ENCODE results near the gene CHRND. TPM values are rescaled to one million over a fixed set of nuclear protein-coding genes. Genes with fewer than 3 reads are reported as not detected.

The CHRND gene
- total RNA-seq, 6 experiments from 2014 or later = not detected

DNA sequence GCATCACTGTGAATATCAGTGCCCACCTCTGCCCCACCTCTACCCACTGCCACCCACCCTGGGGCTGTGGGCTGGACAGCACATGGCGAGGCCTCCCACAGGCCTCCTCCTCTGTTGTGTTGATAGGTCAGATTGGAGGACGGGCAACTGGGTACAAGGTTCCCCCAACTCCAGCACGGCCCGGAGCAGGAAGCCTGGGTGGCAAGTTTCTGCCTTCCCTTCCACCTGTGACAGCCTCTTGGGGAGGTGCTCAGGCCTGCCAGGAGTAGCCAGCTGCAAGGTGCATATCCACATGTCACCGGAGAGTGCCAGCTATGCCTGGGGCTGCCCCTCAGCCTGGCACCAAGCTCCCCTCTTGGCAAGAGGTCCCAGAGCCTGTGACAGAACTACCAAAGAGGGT lies 31.4 kb upstream of the CHRND start:
- H3K27ac Mint-ChIP-seq = no peak overlapping the region
- H3K27me3 Mint-ChIP-seq (ENCODE audit: insufficient read depth) = peaks cover 29% of the 10 kb centered on the region
- no peaks in the 10 kb centered on the region for H3K9me3 Mint-ChIP-seq

DNA sequence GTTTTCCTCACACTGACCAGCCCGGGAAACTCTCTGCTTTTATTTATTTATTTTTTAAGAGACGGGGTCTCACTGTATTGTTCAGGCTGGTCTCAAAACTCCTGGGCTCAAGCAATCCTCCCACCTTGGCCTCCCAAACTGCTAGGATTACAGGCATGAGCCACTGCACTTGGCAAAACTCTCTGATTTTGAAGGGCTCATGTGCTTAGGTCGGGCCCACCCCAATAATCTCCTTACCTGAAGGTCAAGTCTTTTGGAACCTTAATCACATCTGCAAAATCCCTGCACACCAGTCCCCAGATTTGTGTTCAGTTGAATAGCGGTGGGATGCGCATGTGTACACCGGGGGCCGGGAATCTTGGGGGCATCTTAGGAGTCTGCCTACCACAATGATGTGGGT lies 30.7 kb upstream of the CHRND start:
- no peak overlapping the region for H3K4me3 Mint-ChIP-seq
- peaks cover 29% of the 10 kb centered on the region for H3K27me3 Mint-ChIP-seq (ENCODE audit: insufficient read depth)
- no peaks in the 10 kb centered on the region for H3K36me3 Mint-ChIP-seq (ENCODE audit: low read depth)
- no peaks in the 10 kb centered on the region for H3K4me1 Mint-ChIP-seq (ENCODE audit: low read depth)
- TF ChIP-seq, protein P1, sequence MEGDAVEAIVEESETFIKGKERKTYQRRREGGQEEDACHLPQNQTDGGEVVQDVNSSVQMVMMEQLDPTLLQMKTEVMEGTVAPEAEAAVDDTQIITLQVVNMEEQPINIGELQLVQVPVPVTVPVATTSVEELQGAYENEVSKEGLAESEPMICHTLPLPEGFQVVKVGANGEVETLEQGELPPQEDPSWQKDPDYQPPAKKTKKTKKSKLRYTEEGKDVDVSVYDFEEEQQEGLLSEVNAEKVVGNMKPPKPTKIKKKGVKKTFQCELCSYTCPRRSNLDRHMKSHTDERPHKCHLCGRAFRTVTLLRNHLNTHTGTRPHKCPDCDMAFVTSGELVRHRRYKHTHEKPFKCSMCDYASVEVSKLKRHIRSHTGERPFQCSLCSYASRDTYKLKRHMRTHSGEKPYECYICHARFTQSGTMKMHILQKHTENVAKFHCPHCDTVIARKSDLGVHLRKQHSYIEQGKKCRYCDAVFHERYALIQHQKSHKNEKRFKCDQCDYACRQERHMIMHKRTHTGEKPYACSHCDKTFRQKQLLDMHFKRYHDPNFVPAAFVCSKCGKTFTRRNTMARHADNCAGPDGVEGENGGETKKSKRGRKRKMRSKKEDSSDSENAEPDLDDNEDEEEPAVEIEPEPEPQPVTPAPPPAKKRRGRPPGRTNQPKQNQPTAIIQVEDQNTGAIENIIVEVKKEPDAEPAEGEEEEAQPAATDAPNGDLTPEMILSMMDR (IDR thresholded peaks at IDR 0.05) = no peak
- H3K9me3 Mint-ChIP-seq = no peaks in the 10 kb centered on the region
- no peak for DNase-seq
- no peak overlapping the region for H3K27ac Mint-ChIP-seq

More for the DNA sequence above, 31.4 kb upstream of the CHRND start:
- H3K4me1 Mint-ChIP-seq (ENCODE audit: low read depth) = no peaks in the 10 kb centered on the region
- no peak for DNase-seq
- TF ChIP-seq, protein P1 (IDR thresholded peaks at IDR 0.05) = no peak
- no peaks in the 10 kb centered on the region for H3K36me3 Mint-ChIP-seq (ENCODE audit: low read depth)
- H3K4me3 Mint-ChIP-seq = no peak overlapping the region

DNA sequence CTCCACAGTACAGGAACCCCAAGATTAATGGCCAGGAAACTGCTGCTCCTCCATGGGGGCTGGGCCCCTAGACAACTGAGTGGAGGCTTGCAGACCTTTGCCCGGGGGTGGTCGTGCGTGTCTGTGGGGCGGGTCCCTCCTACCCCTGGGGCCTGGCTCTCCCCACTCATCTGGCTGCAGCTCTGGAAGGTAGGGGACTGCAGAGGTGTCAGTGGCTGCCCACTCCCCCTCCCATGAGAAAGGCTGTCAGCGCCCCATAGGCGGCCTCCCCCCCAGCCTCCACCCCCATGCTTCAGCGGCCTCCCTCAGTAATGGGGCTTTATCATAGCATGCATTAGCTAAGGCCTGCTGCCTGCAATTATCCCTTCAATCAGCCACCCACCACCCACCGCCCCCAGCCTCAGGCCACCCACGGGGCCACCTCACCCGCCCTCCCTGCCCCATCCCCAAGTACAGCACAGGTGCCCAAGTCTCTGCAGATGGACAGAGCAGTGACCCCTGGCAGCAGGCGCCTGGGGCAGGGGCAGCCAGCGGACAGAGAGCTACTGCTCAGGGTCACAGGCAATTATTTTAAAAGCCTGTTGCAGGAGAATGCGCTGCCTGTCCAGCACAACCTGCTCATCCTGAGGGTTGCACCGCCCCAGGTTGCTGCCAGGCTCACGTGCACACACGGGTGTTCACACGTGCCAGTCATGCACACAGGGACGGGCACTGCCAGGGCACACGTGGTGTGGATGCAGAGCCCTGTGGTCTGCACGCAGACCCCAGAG lies 29.3 kb upstream of the CHRND start:
- TF ChIP-seq, protein P1 (IDR thresholded peaks at IDR 0.05) = no peak
- Mint-ChIP-seq H3K36me3 (ENCODE audit: low read depth) (no peaks in the 10 kb centered on the region), H3K9me3 (no peaks in the 10 kb centered on the region), H3K27ac (no peak overlapping the region), H3K4me3 (no peak overlapping the region), H3K27me3 (ENCODE audit: insufficient read depth) (peaks cover 37% of the 10 kb centered on the region), H3K4me1 (ENCODE audit: low read depth) (no peaks in the 10 kb centered on the region)
- no peak for DNase-seq

DNA sequence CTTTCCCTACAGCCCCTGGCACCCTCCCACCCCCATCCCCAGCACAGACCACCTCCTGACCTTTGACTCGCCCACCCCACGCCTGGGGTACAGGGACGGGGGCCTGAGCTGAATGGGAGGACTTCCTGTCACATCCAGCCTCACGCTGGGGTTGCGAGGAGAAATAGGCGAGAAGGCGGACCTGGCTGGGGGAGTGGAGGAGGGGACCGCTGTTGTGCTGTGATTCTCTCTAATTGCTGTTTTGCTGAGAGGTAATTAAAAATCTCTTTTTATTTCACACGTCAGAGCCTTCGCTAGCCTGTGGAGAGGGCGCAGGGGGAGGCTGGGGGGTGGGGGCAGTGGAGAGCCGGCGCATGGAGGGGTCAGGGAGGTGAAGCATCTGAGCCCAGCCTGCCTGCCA lies 28.6 kb upstream of the CHRND start:
- no peak for DNase-seq
- Mint-ChIP-seq H3K4me1 (ENCODE audit: low read depth) (no peaks in the 10 kb centered on the region), H3K4me3 (no peak overlapping the region), H3K27ac (no peak overlapping the region), H3K9me3 (no peaks in the 10 kb centered on the region), H3K36me3 (ENCODE audit: low read depth) (no peaks in the 10 kb centered on the region), H3K27me3 (ENCODE audit: insufficient read depth) (peaks cover 37% of the 10 kb centered on the region)
- TF ChIP-seq, protein P1 (IDR thresholded peaks at IDR 0.05) = no peak

DNA sequence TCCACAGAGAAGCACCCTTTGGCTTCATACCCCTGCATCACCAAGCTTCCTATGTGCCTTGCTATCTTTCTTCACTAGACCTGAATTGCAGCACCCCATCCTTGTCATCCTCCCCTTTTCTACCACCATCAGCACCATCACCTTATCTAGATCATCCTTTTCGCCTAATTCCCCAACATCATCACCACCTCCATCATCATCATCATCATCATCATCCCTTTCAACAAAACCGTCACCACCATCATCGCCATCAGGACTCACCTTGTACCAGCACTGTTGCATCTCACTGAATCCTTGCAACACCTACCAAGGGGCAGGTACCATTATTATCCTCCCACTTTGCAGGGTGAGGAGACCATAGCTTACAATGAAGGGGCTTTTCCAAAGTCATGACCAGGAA lies 27.5 kb upstream of the CHRND start:
- Mint-ChIP-seq H3K4me3 (no peak overlapping the region), H3K27me3 (ENCODE audit: insufficient read depth) (peaks cover 40% of the 10 kb centered on the region), H3K36me3 (ENCODE audit: low read depth) (no peaks in the 10 kb centered on the region), H3K9me3 (no peaks in the 10 kb centered on the region), H3K27ac (no peak overlapping the region), H3K4me1 (ENCODE audit: low read depth) (no peaks in the 10 kb centered on the region)
- TF ChIP-seq, protein P1 (IDR thresholded peaks at IDR 0.05) = no peak
- DNase-seq = no peak

All from HFFc6 (cell line).